GM23338 (cell line): Measurements from ENCODE around the gene ESR2. TPM values are rescaled to one million over a fixed set of nuclear protein-coding genes. Genes with fewer than 3 reads are reported as not detected.

Experiments used
- ATAC-seq: fragments of 200-7000 bp; cut with Tn5 transposase; 3 replicates; pipeline ENCODE4 v1.9.1; 2020
- DNase-seq: peaks from one replicate; pipeline ENCODE4 v3.0.0-alpha.2; 2015; ENCODE audit warnings: low spot score
- H2AFZ ChIP-seq: fragments of 200-600 bp; sonication (generic); 2 replicates; pipeline ENCODE4 v1.8.0; 2016; ENCODE audit warnings: antibody characterized with exemption, mild to moderate bottlenecking, moderate library complexity
- H3F3A ChIP-seq: fragments of 200-600 bp; sonication (generic); replicated peaks from 2 replicates; pipeline ENCODE4 v1.8.0; 2017; ENCODE audit warnings: antibody characterized with exemption, mixed run types, low read depth
- H3K27ac ChIP-seq: fragments of 200-600 bp; sonication (generic); 2 replicates; pipeline ENCODE4 v1.6.1; 2016; ENCODE audit warnings: low read depth
- H3K27me3 ChIP-seq: fragments of 200-600 bp; sonication (generic); 2 replicates; pipeline ENCODE4 v1.8.0; 2016; ENCODE audit warnings: mild to moderate bottlenecking, mixed run types, moderate library complexity; ENCODE audit not compliant: insufficient read depth
- H3K36me3 ChIP-seq: fragments of 200-600 bp; sonication (generic); 2 replicates; pipeline ENCODE4 v1.8.0; 2016; ENCODE audit warnings: mild to moderate bottlenecking; ENCODE audit not compliant: insufficient read depth
- H3K4me1 ChIP-seq: fragments of 200-600 bp; sonication (generic); 2 replicates; pipeline ENCODE4 v1.8.0; 2016; ENCODE audit warnings: mild to moderate bottlenecking, moderate library complexity; ENCODE audit not compliant: insufficient read depth
- H3K4me2 ChIP-seq: fragments of 200-600 bp; sonication (generic); 2 replicates; pipeline ENCODE4 v1.7.1; 2017; ENCODE audit warnings: mixed run types
- H3K4me3 ChIP-seq: fragments of 200-600 bp; sonication (generic); 2 replicates; pipeline ENCODE4 v1.6.1; 2016; ENCODE audit warnings: mixed run types
- H3K79me2 ChIP-seq: fragments of 200-600 bp; sonication (generic); replicated peaks from 2 replicates; pipeline ENCODE4 v1.8.0; 2017; ENCODE audit warnings: mild to moderate bottlenecking; ENCODE audit not compliant: insufficient read depth
- H3K9me2 ChIP-seq: fragments of 200-600 bp; sonication (generic); 2 replicates; pipeline ENCODE4 v1.8.0; 2017; ENCODE audit not compliant: insufficient read depth
- H4K20me1 ChIP-seq: fragments of 200-600 bp; sonication (generic); replicated peaks from 2 replicates; pipeline ENCODE4 v1.8.0; 2017; ENCODE audit warnings: mild to moderate bottlenecking; ENCODE audit not compliant: insufficient read depth
- H3K27ac Mint-ChIP-seq: 2 replicates; pipeline ENCODE4 v1.8.0; 2020; ENCODE audit warnings: inconsistent platforms, mild to moderate bottlenecking, moderate library complexity, mixed read lengths
- H3K27me3 Mint-ChIP-seq: 3 replicates; pipeline ENCODE4 v1.8.0; 2022; ENCODE audit warnings: low read depth, mild to moderate bottlenecking, moderate library complexity, mixed read lengths, inconsistent platforms; ENCODE audit not compliant: insufficient read depth, poor library complexity
- H3K36me3 Mint-ChIP-seq: 3 replicates; pipeline ENCODE4 v1.8.0; 2021; ENCODE audit warnings: low read depth, mild to moderate bottlenecking, inconsistent platforms, moderate library complexity, mixed read lengths
- H3K4me1 Mint-ChIP-seq: 3 replicates; pipeline ENCODE4 v1.8.0; 2020; ENCODE audit warnings: mild to moderate bottlenecking, inconsistent platforms, mixed read lengths
- H3K4me3 Mint-ChIP-seq: 3 replicates; pipeline ENCODE4 v1.8.0; 2021; ENCODE audit warnings: moderate library complexity, mild to moderate bottlenecking, inconsistent platforms, mixed read lengths
- H3K9me3 Mint-ChIP-seq: 3 replicates; pipeline ENCODE4 v1.8.0; 2020; ENCODE audit warnings: moderate library complexity, mild to moderate bottlenecking, inconsistent platforms, mixed read lengths
- CREB1 ChIP-seq: fragments of 250-450 bp; sonication (Bioruptor Pico); IDR thresholded peaks from 2 replicates; pipeline ENCODE4 v1.5.0; 2020; ENCODE audit warnings: low read depth, mild to moderate bottlenecking, moderate library complexity
- CTCF ChIP-seq, 2 experiments: fragments of 200-600 bp in 1 of 2; sonication (generic) in 1 of 2; conservative IDR thresholded peaks; 2 replicates each; pipeline versions ENCODE4 v1.5.1 to v1.6.1; 2016 to 2017; ENCODE audit warnings: antibody characterized with exemption in 2 of 2, low read depth in 2 of 2, mild to moderate bottlenecking in 2 of 2, moderate library complexity in 1 of 2
- EZH2 ChIP-seq: fragments of 200-600 bp; sonication (generic); IDR thresholded peaks from one replicate; pipeline ENCODE4 v1.8.0; 2017; ENCODE audit warnings: antibody characterized with exemption, mild to moderate bottlenecking, low read depth; ENCODE audit not compliant: unreplicated experiment
- EZH2phosphoT487 ChIP-seq: fragments of 200-600 bp; sonication (generic); IDR thresholded peaks from one replicate; pipeline ENCODE4 v1.8.1; 2018; ENCODE audit warnings: antibody characterized with exemption; ENCODE audit not compliant: unreplicated experiment
- JUNB ChIP-seq: IDR thresholded peaks from one replicate; pipeline ENCODE4 v1.6.1; 2016; ENCODE audit warnings: antibody characterized with exemption; ENCODE audit not compliant: unreplicated experiment
- NANOG ChIP-seq: IDR thresholded peaks from 2 replicates; pipeline ENCODE4 v1.6.1; 2016; ENCODE audit warnings: antibody characterized with exemption, borderline replicate concordance
- POLR2AphosphoS5 ChIP-seq: IDR thresholded peaks from 2 replicates; pipeline ENCODE4 v1.6.1; 2016; ENCODE audit warnings: antibody characterized with exemption, low read depth
- REST ChIP-seq: IDR thresholded peaks from one replicate; pipeline ENCODE4 v1.6.1; 2018; ENCODE audit warnings: antibody characterized with exemption; ENCODE audit not compliant: unreplicated experiment
- STAT1 ChIP-seq: IDR thresholded peaks from one replicate; pipeline ENCODE4 v1.6.1; 2016; ENCODE audit warnings: antibody characterized with exemption; ENCODE audit not compliant: unreplicated experiment
- ZNF114 ChIP-seq: fragments of 250-450 bp; sonication (Bioruptor Pico); IDR thresholded peaks from 2 replicates; pipeline ENCODE4 v1.5.0; 2020; ENCODE audit warnings: mild to moderate bottlenecking, moderate library complexity
- ZNF331 ChIP-seq: fragments of 250-450 bp; sonication (Bioruptor Pico); IDR thresholded peaks from 2 replicates; pipeline ENCODE4 v1.5.0; 2020; ENCODE audit warnings: low read depth, mild to moderate bottlenecking, moderate library complexity
- ZNF462 ChIP-seq: fragments of 250-450 bp; sonication (Bioruptor Pico); IDR thresholded peaks from 2 replicates; pipeline ENCODE4 v1.5.0; 2020; ENCODE audit warnings: mild to moderate bottlenecking, moderate library complexity
- polyA plus RNA-seq: library from polyadenylated mRNA; unstranded; fragments of >200 nt; fragmentation: Nextera tagmentation; extraction: Ambion mirVana; gene quantifications from 2 replicates; pipeline ENCODE4 v1.2.1, GENCODE V29; 2016
- total RNA-seq: library from RNA; depleted of rRNA; stranded (reverse); fragments of >200 nt; shearing (Covaris generic); gene quantifications from 2 replicates; pipeline ENCODE4 v1.2.3, GENCODE V29; 2014

The ESR2 gene
- total and polyA plus RNA-seq, 2 experiments from 2014 or later: 0.58 to 0.59 TPM

GRCh38 chr14:64049616-64050381, 244.4 kb downstream of the ESR2 start:
- Histone ChIP-seq H4K20me1 (no peaks in the 10 kb centered on the region), H3F3A (no peaks in the 10 kb centered on the region), H3K27me3 (no peaks in the 10 kb centered on the region), H3K79me2 (no peaks in the 10 kb centered on the region), H2AFZ (no peak overlapping the region), H3K4me3 (no peak overlapping the region), H3K4me2 (no peak overlapping the region), H3K36me3 (no peaks in the 10 kb centered on the region), H3K4me1 (peaks cover 9% of the 10 kb centered on the region; the same call in 1 of the 2 replicates), H3K27ac (no peak overlapping the region), H3K9me2 (no peaks in the 10 kb centered on the region)
- no peaks in the 10 kb centered on the region for H3K9me3 Mint-ChIP-seq
- no peaks in the 10 kb centered on the region for H3K27me3 Mint-ChIP-seq
- ATAC-seq (no peak), DNase-seq (no peak)
- H3K27ac Mint-ChIP-seq: no peak overlapping the region
- TF ChIP-seq CREB1 (CRISPR knock-in tag): no peak
- TF ChIP-seq NANOG: no peak
- TF ChIP-seq CTCF (conservative IDR thresholded peaks at IDR 0.05; ENCODE audit: low read depth in 2 of 2): no peak
- TF ChIP-seq ZNF114: no peak
- TF ChIP-seq STAT1: no peak
- TF ChIP-seq ZNF462 (CRISPR knock-in tag): no peak
- TF ChIP-seq JUNB: no peak
- TF ChIP-seq EZH2: no peak
- no peak for TF ChIP-seq EZH2phosphoT487
- TF ChIP-seq POLR2AphosphoS5: no peak
- TF ChIP-seq REST: no peak
- TF ChIP-seq ZNF331 (CRISPR knock-in tag): no peak
- no peak overlapping the region for H3K4me3 Mint-ChIP-seq
- peaks cover 34% of the 10 kb centered on the region for H3K36me3 Mint-ChIP-seq
- peaks cover 12% of the 10 kb centered on the region for H3K4me1 Mint-ChIP-seq
